ENCODE data around the gene NLGN1. TPM values are rescaled to one million over a fixed set of nuclear protein-coding genes. Genes with fewer than 3 reads are reported as not detected.

The NLGN1 gene
- total RNA-seq, 2 donors from 2014 or later = 1.3 to 2.4 TPM

- TF ChIP-seq, protein P1, sequence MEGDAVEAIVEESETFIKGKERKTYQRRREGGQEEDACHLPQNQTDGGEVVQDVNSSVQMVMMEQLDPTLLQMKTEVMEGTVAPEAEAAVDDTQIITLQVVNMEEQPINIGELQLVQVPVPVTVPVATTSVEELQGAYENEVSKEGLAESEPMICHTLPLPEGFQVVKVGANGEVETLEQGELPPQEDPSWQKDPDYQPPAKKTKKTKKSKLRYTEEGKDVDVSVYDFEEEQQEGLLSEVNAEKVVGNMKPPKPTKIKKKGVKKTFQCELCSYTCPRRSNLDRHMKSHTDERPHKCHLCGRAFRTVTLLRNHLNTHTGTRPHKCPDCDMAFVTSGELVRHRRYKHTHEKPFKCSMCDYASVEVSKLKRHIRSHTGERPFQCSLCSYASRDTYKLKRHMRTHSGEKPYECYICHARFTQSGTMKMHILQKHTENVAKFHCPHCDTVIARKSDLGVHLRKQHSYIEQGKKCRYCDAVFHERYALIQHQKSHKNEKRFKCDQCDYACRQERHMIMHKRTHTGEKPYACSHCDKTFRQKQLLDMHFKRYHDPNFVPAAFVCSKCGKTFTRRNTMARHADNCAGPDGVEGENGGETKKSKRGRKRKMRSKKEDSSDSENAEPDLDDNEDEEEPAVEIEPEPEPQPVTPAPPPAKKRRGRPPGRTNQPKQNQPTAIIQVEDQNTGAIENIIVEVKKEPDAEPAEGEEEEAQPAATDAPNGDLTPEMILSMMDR (IDR thresholded peaks at IDR 0.05) = no peak
- no peak overlapping the region for H3K27ac ChIP-seq
- H3K9me3 ChIP-seq = peaks cover 0 to 13% of the 10 kb centered on the region in 2 donors
- DNase-seq (ENCODE audit: low spot score) = no peak
- no peaks in the 10 kb centered on the region for H3K4me1 ChIP-seq
- no peak overlapping the region for H3K4me3 ChIP-seq
- H3K36me3 ChIP-seq = no peaks in the 10 kb centered on the region
- no peaks in the 10 kb centered on the region for H3K27me3 ChIP-seq
Observed at GRCh38 chr3:174321548-174321947, 924.0 kb downstream of the NLGN1 start.

GRCh38 chr3:174322789-174323188 lies 925.2 kb downstream of the NLGN1 start:
- Histone ChIP-seq H3K4me3 (no peak overlapping the region), H3K27ac (no peak overlapping the region), H3K9me3 (peaks cover 0 to 13% of the 10 kb centered on the region in 2 donors), H3K4me1 (no peaks in the 10 kb centered on the region), H3K36me3 (no peaks in the 10 kb centered on the region), H3K27me3 (no peaks in the 10 kb centered on the region)
- TF ChIP-seq, protein P1 (IDR thresholded peaks at IDR 0.05) = no peak
- DNase-seq (ENCODE audit: low spot score) = no peak

DNA sequence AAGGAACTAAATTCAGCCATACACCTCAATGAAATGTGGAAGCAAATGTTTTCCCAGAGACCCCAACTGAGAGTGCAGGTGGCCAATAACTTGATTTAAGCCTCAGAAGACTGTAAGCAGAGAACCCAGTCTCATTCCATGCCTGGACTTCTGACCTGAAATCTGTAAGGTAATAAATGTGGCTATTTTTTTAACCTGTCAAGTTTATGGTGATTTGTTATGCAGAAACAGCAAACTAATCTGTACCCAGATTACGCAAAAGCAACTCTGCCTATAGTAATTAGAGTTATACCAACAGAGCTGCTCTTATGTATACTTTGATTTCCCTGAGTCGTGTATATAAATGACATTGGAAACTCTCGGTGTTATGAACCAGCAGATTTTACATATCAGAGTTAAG lies 927.6 kb downstream of the NLGN1 start:
- Histone ChIP-seq H3K36me3 (no peaks in the 10 kb centered on the region), H3K4me3 (no peak overlapping the region), H3K4me1 (no peaks in the 10 kb centered on the region), H3K9me3 (peaks cover 0 to 13% of the 10 kb centered on the region in 2 donors), H3K27ac (no peak overlapping the region), H3K27me3 (no peaks in the 10 kb centered on the region)
- TF ChIP-seq, protein P1 (IDR thresholded peaks at IDR 0.05) = no peak
- no peak for DNase-seq (ENCODE audit: low spot score)

- H3K27ac ChIP-seq = no peak overlapping the region
- no peak overlapping the region for H3K4me3 ChIP-seq
- H3K27me3 ChIP-seq = no peaks in the 10 kb centered on the region
Observed at GRCh38 chr3:174325834-174326700, 928.5 kb downstream of the NLGN1 start.

DNA sequence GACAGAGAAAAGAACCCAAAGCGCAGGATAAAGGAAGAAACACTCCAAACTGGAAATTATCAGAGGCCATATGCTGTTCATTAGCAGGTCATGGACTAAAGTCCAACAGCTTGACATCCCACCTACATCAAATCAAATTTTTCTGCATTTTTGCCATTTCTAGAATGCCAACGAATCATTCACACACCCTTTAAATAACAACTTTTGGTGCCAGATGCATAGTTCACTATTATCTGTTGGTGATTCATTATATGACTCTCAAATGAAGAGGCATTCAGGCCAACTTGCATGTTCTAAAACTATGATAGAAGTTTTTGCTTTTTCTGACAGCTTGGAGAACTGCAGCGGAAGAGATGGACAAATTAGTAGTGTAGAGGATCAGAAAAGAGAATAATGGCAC lies 931.8 kb downstream of the NLGN1 start:
- Histone ChIP-seq H3K4me1 (no peaks in the 10 kb centered on the region), H3K36me3 (no peaks in the 10 kb centered on the region), H3K27me3 (no peaks in the 10 kb centered on the region), H3K27ac (no peak overlapping the region), H3K9me3 (no peaks in the 10 kb centered on the region), H3K4me3 (no peak overlapping the region)
- no peak for DNase-seq (ENCODE audit: low spot score)
- TF ChIP-seq, protein P1 (IDR thresholded peaks at IDR 0.05) = no peak

More at GRCh38 chr3:174325834-174326700, 928.5 kb downstream of the NLGN1 start:
- TF ChIP-seq, protein P1 (IDR thresholded peaks at IDR 0.05) = no peak
- Histone ChIP-seq H3K4me1 (no peaks in the 10 kb centered on the region), H3K9me3 (peaks cover 0 to 6% of the 10 kb centered on the region in 2 donors), H3K36me3 (no peaks in the 10 kb centered on the region)
- no peak for DNase-seq (ENCODE audit: low spot score)
